Neural crest cell (in vitro differentiated cells): ENCODE results near the gene CCDC185. TPM values are rescaled to one million over a fixed set of nuclear protein-coding genes. Genes with fewer than 3 reads are reported as not detected.

Experiments used
- DNase-seq: peaks from one replicate; pipeline ENCODE4 v3.0.0; 2021; ENCODE audit warnings: low read depth, mixed read lengths, low spot score
- H3K27ac Mint-ChIP-seq: one replicate; pipeline ENCODE4 v1.8.0; 2021; ENCODE audit warnings: mild to moderate bottlenecking, mixed read lengths; ENCODE audit not compliant: unreplicated experiment
- H3K27me3 Mint-ChIP-seq: 2 replicates; pipeline ENCODE4 v1.8.0; 2021; ENCODE audit warnings: low read depth, mild to moderate bottlenecking, mixed read lengths
- H3K36me3 Mint-ChIP-seq: 2 replicates; pipeline ENCODE4 v1.8.0; 2021; ENCODE audit warnings: low read depth, mild to moderate bottlenecking, mixed read lengths
- H3K4me1 Mint-ChIP-seq: 2 replicates; pipeline ENCODE4 v1.8.0; 2021; ENCODE audit warnings: mixed read lengths
- H3K4me3 Mint-ChIP-seq: one replicate; pipeline ENCODE4 v1.8.0; 2021; ENCODE audit warnings: mild to moderate bottlenecking, mixed read lengths
- H3K9me3 Mint-ChIP-seq: 2 replicates; pipeline ENCODE4 v1.8.0; 2021; ENCODE audit warnings: mixed read lengths
- total RNA-seq: library from RNA; stranded (reverse); gene quantifications from 2 replicates; pipeline ENCODE4 v1.2.1, GENCODE V29; 2021
- TF ChIP-seq, protein P1 (sequence below): fragments of 200-600 bp; sonication (generic); conservative IDR thresholded peaks from 2 replicates; pipeline ENCODE4 v1.5.0; 2021; ENCODE audit warnings: antibody characterized with exemption, mild to moderate bottlenecking

Gene CCDC185
- total RNA-seq, 1 donor from 2014 or later = not detected

DNA sequence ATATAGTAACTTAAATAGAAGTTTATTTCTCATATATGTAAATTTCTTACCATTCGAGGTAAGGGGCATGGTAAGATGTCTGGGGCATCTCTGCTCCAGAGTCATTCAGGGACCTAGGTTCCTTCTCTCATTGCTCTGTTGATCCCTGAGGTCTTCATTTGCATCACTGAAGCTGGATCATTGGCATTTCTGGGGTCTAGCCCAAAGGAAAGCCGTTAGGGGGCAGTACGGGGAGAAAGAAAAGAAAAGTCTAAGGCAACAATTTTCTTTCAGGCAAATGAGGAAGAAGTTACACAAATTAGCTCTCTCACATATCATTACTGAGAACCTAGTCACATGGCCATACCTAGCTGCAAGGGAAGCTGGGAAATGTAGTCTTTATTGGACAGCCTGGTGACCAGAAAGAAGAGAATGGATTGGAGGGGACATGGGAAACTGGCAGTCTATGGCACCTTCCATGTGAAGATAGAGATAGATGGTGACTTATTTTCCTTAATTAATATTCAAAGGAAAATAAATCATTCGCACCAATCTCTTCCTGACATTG lies 19.1 kb upstream of the CCDC185 start:
- Mint-ChIP-seq H3K27ac (no peak overlapping the region), H3K36me3 (no peaks in the 10 kb centered on the region), H3K4me1 (no peaks in the 10 kb centered on the region), H3K9me3 (peaks cover 12% of the 10 kb centered on the region), H3K4me3 (no peak overlapping the region), H3K27me3 (peaks cover 38% of the 10 kb centered on the region)
- DNase-seq = no peak
- TF ChIP-seq, protein P1, sequence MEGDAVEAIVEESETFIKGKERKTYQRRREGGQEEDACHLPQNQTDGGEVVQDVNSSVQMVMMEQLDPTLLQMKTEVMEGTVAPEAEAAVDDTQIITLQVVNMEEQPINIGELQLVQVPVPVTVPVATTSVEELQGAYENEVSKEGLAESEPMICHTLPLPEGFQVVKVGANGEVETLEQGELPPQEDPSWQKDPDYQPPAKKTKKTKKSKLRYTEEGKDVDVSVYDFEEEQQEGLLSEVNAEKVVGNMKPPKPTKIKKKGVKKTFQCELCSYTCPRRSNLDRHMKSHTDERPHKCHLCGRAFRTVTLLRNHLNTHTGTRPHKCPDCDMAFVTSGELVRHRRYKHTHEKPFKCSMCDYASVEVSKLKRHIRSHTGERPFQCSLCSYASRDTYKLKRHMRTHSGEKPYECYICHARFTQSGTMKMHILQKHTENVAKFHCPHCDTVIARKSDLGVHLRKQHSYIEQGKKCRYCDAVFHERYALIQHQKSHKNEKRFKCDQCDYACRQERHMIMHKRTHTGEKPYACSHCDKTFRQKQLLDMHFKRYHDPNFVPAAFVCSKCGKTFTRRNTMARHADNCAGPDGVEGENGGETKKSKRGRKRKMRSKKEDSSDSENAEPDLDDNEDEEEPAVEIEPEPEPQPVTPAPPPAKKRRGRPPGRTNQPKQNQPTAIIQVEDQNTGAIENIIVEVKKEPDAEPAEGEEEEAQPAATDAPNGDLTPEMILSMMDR = no peak

DNA sequence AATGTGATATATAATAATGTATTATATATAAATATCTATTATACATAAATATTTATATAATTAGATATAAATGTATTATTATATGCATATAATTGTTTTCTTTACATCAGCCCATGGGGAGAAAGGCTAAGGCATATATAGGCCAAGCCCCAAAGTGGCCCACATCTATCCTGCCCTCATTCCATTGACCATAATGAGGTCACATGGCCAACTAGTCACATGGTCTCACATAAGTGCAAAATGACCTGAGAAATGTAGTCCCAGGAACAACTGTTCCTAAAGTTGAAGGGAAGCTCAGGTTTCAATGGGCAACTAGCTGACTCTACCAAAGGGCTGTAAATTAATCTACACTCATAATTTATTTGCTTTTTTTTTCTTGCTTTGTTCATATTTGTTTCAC lies 14.5 kb upstream of the CCDC185 start:
- Mint-ChIP-seq H3K36me3 (no peaks in the 10 kb centered on the region), H3K9me3 (peaks cover 10% of the 10 kb centered on the region), H3K27ac (no peak overlapping the region), H3K4me1 (no peaks in the 10 kb centered on the region), H3K4me3 (no peak overlapping the region), H3K27me3 (peaks cover 13% of the 10 kb centered on the region)
- DNase-seq = no peak
- TF ChIP-seq, protein P1 = no peak

DNA sequence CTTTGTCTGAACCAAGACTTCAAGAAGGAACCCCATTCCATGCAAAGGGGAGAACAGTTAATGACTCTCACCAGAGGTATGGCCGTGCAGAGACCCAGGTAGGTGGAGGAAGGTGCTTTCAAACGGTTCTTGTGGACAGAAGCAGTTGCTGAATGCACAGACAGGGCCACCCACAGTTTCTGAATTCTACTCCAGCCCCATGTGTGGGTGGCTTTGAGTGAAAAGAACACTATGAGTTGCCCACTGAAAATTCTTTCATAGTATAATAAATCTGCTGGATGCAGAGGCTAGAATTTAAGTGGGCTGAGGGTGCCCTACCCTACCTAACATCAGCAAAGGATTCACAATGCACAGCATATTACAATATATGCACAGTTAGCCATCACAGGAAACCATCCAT lies 7.2 kb upstream of the CCDC185 start:
- DNase-seq = no peak
- Mint-ChIP-seq H3K4me3 (no peak overlapping the region), H3K4me1 (no peaks in the 10 kb centered on the region), H3K27ac (no peak overlapping the region), H3K36me3 (no peaks in the 10 kb centered on the region), H3K9me3 (no peaks in the 10 kb centered on the region), H3K27me3 (peaks cover 7% of the 10 kb centered on the region)
- TF ChIP-seq, protein P1 = no peak

DNA sequence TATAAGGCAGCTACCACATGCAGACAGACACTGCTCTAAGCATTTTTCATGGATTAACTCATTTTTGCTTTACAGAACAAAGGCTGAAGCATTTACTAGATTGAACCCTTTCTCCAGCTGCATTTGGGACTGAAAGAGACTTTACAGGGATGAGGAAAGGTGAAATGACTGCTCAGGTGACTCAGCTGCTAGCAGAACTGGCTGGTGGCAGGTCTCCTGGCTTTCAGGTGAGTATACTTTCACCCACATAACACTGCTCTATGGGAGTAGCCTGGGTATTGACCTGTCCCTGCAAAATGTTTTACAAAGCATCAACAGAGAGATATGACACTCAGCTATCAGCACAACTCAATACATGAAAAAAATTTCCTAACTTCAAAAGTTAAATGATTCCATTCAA lies 2.6 kb upstream of the CCDC185 start:
- Mint-ChIP-seq H3K9me3 (no peaks in the 10 kb centered on the region), H3K27ac (no peak overlapping the region), H3K4me1 (no peaks in the 10 kb centered on the region), H3K36me3 (no peaks in the 10 kb centered on the region), H3K4me3 (no peak overlapping the region), H3K27me3 (peaks cover 8% of the 10 kb centered on the region)
- TF ChIP-seq, protein P1 = no peak
- DNase-seq = no peak

DNA sequence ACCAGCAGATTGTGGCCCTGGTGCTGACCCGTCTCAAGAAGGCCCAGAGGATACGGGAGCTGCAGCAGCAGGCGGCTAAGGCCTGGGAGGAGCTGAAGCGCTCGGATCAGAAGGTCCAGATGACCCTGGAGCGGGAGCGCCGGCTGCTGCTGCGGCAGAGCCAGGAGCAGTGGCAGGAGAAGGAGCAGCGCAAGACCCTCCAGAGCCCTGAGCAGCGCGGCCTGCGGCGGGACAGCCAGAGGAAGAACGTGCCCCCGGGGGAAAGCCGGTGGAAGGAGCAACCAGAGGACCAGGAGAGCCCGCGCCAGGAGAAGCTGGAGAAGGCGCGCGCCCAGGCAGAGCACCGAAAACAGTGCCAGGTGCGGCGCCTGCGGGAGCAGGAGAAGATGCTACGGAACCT lies 1.0 kb downstream of the CCDC185 start:
- Mint-ChIP-seq H3K27ac (no peak overlapping the region), H3K36me3 (no peaks in the 10 kb centered on the region), H3K27me3 (peaks cover 8% of the 10 kb centered on the region), H3K4me1 (no peaks in the 10 kb centered on the region), H3K9me3 (no peaks in the 10 kb centered on the region), H3K4me3 (no peak overlapping the region)
- TF ChIP-seq, protein P1 = no peak
- no peak for DNase-seq
